ENCODE measurements around the gene OTUD3. TPM values are rescaled to one million over a fixed set of nuclear protein-coding genes. Genes with fewer than 3 reads are reported as not detected.

OTUD3 gene
- 1 to 10 TPM; 1.9 to 5.0 (median 3.2) TPM for total RNA-seq

DNA sequence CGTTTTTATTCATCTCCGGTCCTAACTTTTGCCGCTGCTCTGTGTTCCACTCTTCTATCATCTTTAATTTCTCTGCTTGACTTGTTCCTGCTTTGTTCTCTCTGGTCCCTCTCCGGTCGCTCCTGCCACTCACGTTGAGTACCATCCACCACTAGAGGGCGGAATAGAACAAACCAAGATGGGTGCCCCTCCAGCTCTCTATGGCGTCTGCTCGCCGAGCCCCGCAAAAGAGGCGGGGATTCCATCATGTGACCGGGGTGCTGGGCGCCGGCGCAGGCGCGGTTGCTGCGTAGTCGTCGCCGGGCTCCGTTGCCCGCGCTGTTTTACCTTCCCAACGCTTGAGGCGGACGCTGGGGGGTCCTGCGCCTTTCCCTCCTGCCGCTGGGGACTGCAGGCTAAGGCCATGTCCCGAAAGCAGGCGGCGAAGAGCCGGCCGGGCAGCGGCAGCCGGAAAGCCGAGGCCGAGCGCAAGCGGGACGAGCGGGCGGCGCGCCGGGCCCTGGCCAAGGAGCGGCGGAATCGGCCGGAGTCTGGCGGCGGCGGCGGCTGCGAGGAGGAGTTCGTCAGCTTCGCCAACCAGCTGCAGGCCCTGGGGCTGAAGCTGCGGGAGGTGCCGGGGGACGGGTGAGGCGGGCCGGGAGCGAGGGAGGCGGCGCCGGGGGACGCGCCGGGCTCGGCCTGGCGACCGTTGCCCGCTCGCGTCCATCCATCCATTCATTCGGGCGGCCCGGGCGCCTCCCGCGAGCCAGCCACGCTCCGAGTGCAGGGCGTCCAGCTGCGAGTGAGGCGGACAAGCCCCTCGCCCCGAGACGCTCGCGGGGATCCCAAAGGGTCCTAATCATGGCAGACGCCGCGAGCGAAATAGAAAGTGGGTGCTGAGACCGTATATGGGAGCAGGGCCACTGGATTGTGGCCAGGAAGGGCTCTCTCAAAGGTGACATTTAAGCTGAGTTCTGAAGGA lies at the start of gene OTUD3:
TSS of gene OTUD3 (plus strand) at position 285 of the 961 bp plus-strand sequence. CDS start at position 404, 119 bp downstream.
- no peaks in the 10 kb centered on the region for H3K9me3 ChIP-seq
- peak within 1 kb of the TSS; percentile 76 to 97 (median 90) for H3K27ac ChIP-seq
- H3K4me1 ChIP-seq, result peaks cover 11 to 41% (median 22%) of the 10 kb centered on the region in 3 donors
- WGBS, 2 donors, result 0 to 2% methylated on average over 12 to 16 of the region's 97 CpGs
- intact Hi-C loops (cut with DNase I), result no loop called here
- peaks cover 0 to 5% (median 0%) of the 10 kb centered on the region in 3 donors for H3K36me3 ChIP-seq
- peak in 3 of 4 donors; percentile 70 to 88 (median 80) for TF ChIP-seq POLR2A (IDR thresholded peaks at IDR 0.05)
- TF ChIP-seq, protein P1, sequence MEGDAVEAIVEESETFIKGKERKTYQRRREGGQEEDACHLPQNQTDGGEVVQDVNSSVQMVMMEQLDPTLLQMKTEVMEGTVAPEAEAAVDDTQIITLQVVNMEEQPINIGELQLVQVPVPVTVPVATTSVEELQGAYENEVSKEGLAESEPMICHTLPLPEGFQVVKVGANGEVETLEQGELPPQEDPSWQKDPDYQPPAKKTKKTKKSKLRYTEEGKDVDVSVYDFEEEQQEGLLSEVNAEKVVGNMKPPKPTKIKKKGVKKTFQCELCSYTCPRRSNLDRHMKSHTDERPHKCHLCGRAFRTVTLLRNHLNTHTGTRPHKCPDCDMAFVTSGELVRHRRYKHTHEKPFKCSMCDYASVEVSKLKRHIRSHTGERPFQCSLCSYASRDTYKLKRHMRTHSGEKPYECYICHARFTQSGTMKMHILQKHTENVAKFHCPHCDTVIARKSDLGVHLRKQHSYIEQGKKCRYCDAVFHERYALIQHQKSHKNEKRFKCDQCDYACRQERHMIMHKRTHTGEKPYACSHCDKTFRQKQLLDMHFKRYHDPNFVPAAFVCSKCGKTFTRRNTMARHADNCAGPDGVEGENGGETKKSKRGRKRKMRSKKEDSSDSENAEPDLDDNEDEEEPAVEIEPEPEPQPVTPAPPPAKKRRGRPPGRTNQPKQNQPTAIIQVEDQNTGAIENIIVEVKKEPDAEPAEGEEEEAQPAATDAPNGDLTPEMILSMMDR (IDR thresholded peaks at IDR 0.05), result peak; percentile 85 to 98 (median 94)
- peak; percentile 75 for DNase-seq
- H3K27me3 ChIP-seq, result peaks cover 0 to 7% (median 0%) of the 10 kb centered on the region in 4 donors
- H3K4me3 ChIP-seq, result peak within 1 kb of the TSS; percentile 65 to 99 (median 79)

- no peak overlapping the region for H3K27ac ChIP-seq
- H3K4me3 ChIP-seq, result no peak overlapping the region
- H3K36me3 ChIP-seq, result no peaks in the 10 kb centered on the region
- no peak for TF ChIP-seq POLR2A (IDR thresholded peaks at IDR 0.05)
- TF ChIP-seq, protein P1 (IDR thresholded peaks at IDR 0.05), result no peak
- DNase-seq, result no peak
- H3K9me3 ChIP-seq, result no peaks in the 10 kb centered on the region
- H3K4me1 ChIP-seq, result no peaks in the 10 kb centered on the region
- WGBS, 2 donors, result 79 to 87% methylated on average over 4 of the region's 4 CpGs
- peaks cover 0 to 30% (median 0%) of the 10 kb centered on the region in 4 donors for H3K27me3 ChIP-seq
- intact Hi-C loops (cut with DNase I), result no loop called here
Measured at GRCh38 chr1:19835578-19835977, 46.6 kb upstream of the OTUD3 start.

GRCh38 chr1:19837866-19838265 lies 44.3 kb upstream of the OTUD3 start:
- no peaks in the 10 kb centered on the region for H3K4me1 ChIP-seq
- H3K36me3 ChIP-seq, result no peaks in the 10 kb centered on the region
- 46 to 58% methylated on average over 2 of the region's 2 CpGs for WGBS, 2 donors
- no peaks in the 10 kb centered on the region for H3K9me3 ChIP-seq
- TF ChIP-seq, protein P1 (IDR thresholded peaks at IDR 0.05), result no peak
- no peak for TF ChIP-seq POLR2A (IDR thresholded peaks at IDR 0.05)
- intact Hi-C loops (cut with DNase I), result no loop called here
- no peak for DNase-seq
- H3K4me3 ChIP-seq, result no peak overlapping the region
- H3K27ac ChIP-seq, result no peak overlapping the region
- H3K27me3 ChIP-seq, result peaks cover 0 to 12% (median 0%) of the 10 kb centered on the region in 4 donors

GRCh38 chr1:19840228-19840627 lies 42.0 kb upstream of the OTUD3 start:
- intact Hi-C loops (cut with DNase I), result no loop called here
- H3K27ac ChIP-seq, result no peak overlapping the region
- no peak for DNase-seq

More at GRCh38 chr1:19840228-19840627, 42.0 kb upstream of the OTUD3 start:
- peaks cover 0 to 2% (median 0%) of the 10 kb centered on the region in 3 donors for H3K4me1 ChIP-seq
- no peak for TF ChIP-seq POLR2A (IDR thresholded peaks at IDR 0.05)
- TF ChIP-seq, protein P1 (IDR thresholded peaks at IDR 0.05), result no peak
- no peaks in the 10 kb centered on the region for H3K36me3 ChIP-seq
- no peak overlapping the region for H3K4me3 ChIP-seq
- H3K9me3 ChIP-seq, result no peaks in the 10 kb centered on the region
- H3K27me3 ChIP-seq, result peaks cover 0 to 16% (median 0%) of the 10 kb centered on the region in 4 donors

Measured in esophagus squamous epithelium (tissue), 5 donors.